CD4-positive, alpha-beta T cell treated with Interleukin-10 for 1 hour (primary cell): ENCODE data around the gene PRSS38.
"Not testable (repeated sequence)": the region's sequence is repeated elsewhere in the genome, so short reads cannot be mapped to it uniquely, and the experiment has no call there.

Source experiments
- DNase-seq: peaks from one replicate; pipeline ENCODE4 v3.0.0-alpha.2; 2020

Gene PRSS38

GRCh38 chr1:227846265-227846858 lies 30.9 kb downstream of the PRSS38 start:
- DNase-seq: no peak

GRCh38 chr1:227847046-227847445 lies 31.6 kb downstream of the PRSS38 start:
- DNase-seq: not testable (repeated sequence)

GRCh38 chr1:227848430-227848932 lies 33.0 kb downstream of the PRSS38 start:
- no peak for DNase-seq

- DNase-seq: peak; percentile 18
These were observed 33.8 kb downstream of the PRSS38 start for GRCh38 chr1:227849251-227849650.

GRCh38 chr1:227854189-227854588 lies 38.7 kb downstream of the PRSS38 start:
- no peak for DNase-seq

- DNase-seq: no peak
These were observed 40.2 kb downstream of the PRSS38 start for GRCh38 chr1:227855687-227856086.

GRCh38 chr1:227856147-227856858 lies 40.8 kb downstream of the PRSS38 start:
- DNase-seq: no peak

GRCh38 chr1:227864882-227865281 lies 49.4 kb downstream of the PRSS38 start:
- DNase-seq: no peak

- no peak for DNase-seq
These were observed 53.9 kb downstream of the PRSS38 start for GRCh38 chr1:227869279-227869842.

GRCh38 chr1:227869851-227870305 lies 54.4 kb downstream of the PRSS38 start:
- peak; percentile 26 for DNase-seq

GRCh38 chr1:227870366-227870765 lies 54.9 kb downstream of the PRSS38 start:
- DNase-seq: no peak

- DNase-seq: not testable (repeated sequence)
These were observed 56.4 kb downstream of the PRSS38 start for GRCh38 chr1:227871892-227872291.

GRCh38 chr1:227877810-227878209 lies 62.3 kb downstream of the PRSS38 start:
- not testable (repeated sequence) for DNase-seq

- no peak for DNase-seq
These were observed 65.0 kb downstream of the PRSS38 start for GRCh38 chr1:227880342-227880924.

GRCh38 chr1:227883073-227883520 lies 67.6 kb downstream of the PRSS38 start:
- DNase-seq: no peak

GRCh38 chr1:227883641-227884301 lies 68.3 kb downstream of the PRSS38 start:
- no peak for DNase-seq

GRCh38 chr1:227884370-227885134 lies 69.1 kb downstream of the PRSS38 start:
- no peak for DNase-seq

GRCh38 chr1:227885135-227885647 lies 69.7 kb downstream of the PRSS38 start:
- DNase-seq: peak; percentile 39

- DNase-seq: no peak
These were observed 70.4 kb downstream of the PRSS38 start for GRCh38 chr1:227885648-227886502.

GRCh38 chr1:227886503-227886961 lies 71.1 kb downstream of the PRSS38 start:
- DNase-seq: no peak
